Femur (tissue), 1 donor: Measurements from ENCODE around the gene C19orf73.
"Not testable (repeated sequence)": the region's sequence is repeated elsewhere in the genome, so short reads cannot be mapped to it uniquely, and the experiment has no call there.

Source experiments
- DNase-seq: peaks from one replicate; pipeline ENCODE4 v3.0.0-alpha.2; 2017

C19orf73 gene

DNA sequence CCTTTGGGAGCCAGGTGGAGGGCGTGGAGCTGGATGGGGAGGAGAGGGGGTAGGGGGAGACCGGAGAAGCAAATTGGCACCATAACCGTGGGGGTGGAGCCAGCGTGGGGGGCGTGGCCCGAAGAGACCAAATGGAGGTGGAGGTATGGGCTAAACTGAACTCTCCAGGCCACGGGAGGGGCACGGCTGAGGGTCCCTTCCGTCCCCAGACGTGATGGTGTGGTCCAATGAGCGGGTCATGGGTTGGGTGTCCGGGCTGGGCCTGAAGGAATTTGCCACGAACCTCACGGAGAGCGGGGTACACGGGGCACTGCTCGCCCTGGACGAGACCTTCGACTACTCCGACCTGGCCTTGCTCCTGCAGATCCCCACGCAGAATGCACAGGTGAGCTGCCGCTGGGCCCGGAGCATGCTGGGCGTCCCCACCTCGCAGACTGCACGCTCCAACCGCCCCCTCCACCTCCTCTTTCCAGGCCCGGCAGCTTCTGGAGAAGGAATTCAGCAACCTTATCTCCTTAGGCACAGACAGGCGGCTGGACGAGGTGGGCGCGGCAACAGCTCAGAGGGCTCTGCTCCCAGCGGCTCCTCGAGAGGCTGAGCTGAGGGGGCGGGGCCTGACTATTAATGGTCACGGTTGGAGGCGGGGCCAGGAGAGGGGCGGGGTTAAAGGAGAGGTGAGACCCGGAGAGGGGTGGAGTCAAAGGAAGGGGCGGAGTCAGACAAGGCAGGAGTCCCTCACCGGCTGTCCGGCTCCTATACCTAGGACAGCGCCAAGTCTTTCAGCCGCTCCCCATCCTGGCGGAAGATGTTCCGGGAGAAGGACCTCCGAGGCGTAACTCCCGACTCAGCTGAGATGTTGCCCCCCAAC is 30.1 kb upstream of the C19orf73 start:
- peak; percentile 98 for DNase-seq

DNA sequence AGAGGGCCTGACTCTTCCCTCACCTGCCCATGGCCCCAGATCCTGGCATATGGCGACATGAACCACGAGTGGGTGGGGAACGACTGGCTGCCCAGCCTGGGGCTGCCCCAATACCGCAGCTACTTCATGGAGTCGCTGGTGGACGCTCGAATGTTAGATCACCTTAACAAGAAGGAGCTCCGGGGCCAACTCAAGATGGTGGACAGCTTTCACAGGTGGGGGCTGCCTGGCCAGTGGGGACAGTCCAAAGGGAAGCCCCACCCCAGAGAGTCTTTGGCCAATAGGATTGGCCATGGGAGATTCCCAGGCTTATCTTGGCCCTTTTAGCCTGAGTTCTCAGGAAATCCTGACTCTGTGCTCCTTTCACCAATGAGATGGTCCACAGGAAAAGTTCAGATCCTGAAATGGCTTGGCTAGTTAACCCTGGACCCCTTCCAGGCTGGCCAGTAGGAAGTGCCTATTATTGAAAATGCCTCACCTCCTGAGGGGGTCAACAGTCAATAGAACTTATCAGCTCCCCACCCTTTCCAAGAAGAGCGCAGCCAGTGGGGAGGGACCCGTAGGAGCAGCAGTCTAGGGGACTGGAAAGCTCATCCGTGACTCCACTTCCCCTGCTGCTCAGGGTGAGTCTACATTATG is 29.2 kb upstream of the C19orf73 start:
- DNase-seq = no peak

DNA sequence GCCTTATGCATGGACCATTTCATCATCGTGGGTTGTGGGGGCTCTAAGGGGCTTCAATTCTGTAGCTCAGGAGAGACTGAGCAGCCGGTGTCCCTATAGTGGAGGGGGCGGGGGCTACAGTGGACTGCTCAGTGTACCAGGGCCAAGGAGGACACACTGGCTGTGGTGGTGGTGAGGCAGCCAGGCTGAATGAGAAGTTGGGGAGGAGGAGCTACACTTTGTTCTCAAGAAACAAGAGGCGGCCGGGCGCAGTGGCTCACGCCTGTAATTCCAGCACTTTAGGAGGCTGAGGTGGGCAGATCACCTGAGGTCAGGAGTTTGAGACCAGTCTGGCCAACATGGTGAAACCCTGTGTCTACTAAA is 27.4 kb upstream of the C19orf73 start:
- not testable (repeated sequence) for DNase-seq

DNA sequence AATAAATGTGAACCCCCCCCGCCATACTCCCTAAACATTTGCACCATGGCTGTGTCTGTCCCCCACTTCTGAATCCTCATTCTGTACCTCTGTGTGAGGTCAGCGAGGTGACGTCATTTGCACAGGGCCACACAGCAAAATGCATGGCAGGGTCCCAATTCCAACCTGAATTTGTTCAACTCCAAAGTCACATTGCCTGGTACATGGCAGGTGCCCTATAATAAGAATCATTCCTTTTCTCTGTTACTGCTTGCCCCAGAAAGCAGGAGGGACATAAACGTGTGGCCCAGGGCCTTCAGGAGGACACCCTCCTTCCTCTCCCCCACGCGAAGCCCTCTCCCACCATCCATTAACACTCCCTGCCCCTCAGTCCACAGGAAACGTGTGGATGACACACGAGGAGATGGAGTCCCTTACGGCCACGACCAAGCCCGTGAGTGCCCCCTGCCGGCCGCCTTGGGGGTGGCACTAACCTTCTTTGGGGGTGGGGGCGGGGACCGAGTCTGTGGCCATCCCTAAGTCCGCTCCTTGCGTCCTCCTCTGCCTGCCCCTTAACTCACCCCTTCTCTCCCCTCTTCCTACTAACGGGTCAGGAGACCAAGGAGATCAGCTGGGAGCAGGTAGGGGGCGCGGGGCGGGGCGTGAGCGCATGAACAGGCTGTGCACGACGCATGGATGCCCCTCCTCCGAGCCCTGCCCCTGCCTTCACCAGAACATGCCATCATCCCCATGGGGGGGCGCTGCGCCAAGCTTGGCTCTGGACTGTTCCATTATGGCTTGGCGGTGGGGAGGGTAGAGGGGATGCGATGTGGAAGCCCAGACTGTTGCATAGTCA is 26.8 kb upstream of the C19orf73 start:
- DNase-seq = peak; percentile 87

DNA sequence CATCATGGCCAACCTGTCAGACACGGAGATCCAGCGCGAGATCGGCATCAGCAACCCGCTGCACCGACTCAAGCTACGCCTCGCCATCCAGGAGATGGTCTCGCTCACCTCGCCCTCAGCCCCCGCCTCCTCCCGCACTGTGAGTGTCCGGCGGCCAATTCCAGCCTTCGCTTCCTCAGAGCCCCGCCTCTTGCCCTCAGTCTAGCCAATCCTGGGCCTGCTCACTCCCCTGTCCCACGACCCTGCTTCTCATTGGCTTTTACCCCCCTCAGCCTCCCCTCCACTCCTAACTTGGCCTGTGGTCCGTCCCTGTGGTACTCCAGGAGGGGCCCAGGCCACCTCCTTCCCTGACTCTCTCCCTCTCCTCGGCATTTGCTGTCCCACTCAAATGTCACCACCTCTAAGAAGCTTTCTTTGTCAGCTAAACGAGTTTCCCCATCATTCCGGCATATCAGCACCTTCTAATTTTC is 24.0 kb upstream of the C19orf73 start:
- peak; percentile 95 for DNase-seq

DNA sequence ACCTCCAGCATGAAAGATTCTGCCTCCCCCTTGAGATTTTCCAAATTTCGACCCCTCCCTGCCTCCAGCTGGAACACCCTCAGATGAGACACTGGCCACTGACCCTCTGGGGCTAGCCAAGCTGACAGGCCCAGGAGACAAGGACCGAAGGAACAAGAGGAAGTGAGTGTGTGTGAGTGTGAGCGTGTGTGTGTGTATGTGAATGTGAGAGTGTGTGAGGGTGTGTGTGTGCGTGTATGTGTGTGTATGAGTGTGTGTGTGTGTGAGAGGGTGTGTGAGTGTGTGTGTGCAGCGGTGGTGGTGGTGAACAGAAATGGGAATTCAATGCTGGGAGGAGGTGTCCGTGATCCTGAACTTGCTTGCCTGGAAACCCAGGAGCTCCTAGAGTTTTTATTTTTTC is 22.4 kb upstream of the C19orf73 start:
- no peak for DNase-seq

DNA sequence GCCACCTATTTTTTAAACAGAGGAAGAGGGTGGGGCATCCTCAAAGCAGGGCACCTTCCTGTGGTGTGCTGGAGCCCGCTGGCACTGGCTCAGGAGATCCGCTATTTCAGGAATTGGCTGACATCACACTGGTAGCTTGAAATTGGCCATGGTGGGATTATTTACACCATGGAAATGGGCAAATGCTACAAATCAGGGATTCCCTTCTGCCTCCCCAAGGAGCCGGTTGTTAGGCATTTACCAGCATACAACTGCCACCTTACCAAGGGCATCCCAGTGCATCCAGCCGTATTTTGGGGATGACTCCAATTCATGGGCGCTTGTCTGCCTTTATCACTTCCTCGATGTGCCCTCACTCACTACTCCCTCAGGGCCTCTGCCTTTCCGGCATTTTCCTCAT is 22.0 kb upstream of the C19orf73 start:
- DNase-seq = no peak

DNA sequence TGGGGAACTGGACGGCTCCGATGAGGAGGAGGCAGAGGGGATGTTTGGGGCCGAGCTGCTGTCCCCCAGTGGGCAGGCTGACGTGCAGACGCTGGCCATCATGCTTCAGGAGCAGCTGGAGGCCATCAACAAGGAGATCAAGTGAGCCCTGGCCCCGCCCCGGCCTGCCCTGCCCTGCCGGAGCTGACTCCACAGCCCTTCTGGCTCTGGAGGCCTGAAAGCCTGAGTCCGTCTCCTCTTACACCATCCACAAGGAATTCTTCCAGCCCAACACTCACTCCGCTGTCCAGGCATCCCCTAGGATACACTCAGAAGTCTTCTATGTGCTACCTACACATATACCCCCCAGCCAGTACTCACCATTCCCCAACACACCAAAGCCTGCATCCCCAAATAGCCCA is 17.8 kb upstream of the C19orf73 start:
- DNase-seq = no peak

DNA sequence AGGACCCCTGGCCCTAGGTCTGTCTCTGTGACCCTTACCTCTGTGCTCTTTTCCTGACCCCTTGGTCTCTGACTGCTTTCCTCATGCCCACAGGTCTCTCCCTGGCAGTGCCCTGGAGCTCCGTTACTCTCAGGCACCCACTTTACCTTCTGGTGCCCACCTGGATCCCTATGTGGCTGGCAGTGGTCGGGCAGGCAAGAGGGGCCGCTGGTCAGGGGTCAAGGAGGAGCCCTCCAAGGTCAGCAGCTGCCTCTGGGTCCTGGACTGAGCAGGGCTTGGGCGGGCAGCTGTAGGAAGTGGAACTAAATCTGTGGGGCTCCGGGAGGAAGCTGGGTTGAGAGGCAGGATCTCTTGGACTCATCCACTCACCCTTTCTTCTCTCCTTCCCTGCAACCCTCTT is 16.7 kb upstream of the C19orf73 start:
- no peak for DNase-seq

DNA sequence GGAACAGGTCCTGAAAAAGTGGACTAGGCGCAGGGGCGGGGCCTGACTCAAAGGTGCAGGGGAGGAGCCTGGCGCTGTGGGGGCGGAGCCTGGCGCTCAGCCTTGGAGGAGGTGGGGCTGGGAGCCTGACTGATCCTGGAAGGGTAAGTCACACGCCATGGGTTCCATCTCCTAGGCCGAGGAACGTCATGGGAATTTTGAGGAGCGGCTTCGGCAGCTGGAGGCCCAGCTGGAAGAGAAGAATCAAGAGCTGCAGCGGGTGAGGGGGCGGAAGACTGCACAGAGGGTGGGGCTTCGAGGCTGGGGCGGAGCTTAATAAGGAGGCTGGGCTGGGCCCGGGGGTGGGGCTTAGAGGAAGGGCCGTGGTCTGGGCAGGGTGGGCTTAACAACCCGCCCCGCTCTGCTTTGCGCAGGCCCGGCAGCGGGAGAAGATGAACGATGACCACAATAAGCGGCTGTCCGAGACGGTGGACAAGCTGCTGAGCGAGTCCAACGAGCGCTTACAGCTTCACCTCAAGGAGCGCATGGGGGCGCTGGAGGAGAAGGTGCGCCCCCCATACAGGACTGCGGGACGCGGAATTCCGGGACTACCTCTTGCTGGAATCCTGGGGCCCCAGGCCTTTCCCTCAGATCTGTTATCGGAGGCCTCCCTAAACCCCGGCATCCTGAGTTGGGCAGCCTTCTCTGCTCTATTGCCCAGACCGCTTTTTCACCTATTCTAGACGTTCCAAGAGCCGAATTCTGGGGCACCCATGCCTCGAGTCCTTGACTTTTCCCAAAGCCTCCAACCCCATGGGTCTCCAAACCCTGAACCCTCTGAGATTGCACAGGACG is 14.9 kb upstream of the C19orf73 start:
- DNase-seq = peak; percentile 84

DNA sequence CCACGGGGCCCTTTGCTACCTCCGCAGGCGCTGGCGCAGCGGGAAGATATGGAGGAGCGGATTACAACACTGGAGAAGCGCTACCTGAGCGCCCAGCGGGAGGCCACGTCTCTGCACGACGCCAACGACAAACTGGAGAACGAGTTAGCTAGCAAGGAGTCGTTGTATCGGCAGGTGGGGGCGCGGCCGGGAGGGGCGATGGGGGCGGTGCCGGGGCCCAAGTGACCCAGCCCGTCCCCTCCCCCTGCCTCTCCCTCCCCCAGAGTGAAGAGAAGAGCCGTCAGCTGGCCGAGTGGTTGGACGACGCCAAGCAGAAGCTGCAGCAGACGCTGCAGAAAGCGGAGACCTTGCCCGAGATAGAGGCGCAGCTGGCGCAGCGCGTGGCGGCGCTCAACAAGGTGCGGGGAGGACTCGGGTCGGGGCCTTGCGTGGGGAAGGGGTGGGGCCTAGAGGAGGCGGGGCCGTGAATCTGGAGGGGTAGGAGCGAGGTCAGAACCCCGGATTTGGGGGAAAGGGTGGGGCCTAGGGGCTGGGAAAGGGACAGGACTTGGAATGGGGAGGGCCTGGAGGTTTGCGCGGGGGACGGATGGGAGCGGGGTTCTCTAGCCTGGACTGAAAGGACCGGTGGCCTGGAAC is 14.1 kb upstream of the C19orf73 start:
- DNase-seq = peak; percentile 39

DNA sequence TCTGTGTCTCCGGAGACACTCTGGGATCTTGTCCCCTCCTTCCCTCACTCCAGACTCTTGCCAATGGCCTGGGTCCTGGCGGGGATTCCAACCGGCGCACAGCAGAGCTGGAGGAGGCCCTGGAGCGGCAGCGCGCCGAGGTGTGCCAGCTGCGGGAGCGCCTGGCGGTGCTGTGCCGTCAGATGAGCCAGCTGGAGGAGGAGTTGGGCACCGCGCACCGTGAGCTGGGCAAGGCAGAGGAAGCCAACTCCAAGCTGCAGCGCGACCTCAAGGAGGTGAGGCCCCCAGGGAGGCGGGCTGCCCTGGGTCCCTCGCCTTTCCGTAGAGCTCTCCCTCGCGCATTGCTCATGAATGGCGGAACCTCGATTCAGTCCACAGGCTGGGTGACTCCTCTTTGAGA is 11.4 kb upstream of the C19orf73 start:
- DNase-seq = peak; percentile 22

DNA sequence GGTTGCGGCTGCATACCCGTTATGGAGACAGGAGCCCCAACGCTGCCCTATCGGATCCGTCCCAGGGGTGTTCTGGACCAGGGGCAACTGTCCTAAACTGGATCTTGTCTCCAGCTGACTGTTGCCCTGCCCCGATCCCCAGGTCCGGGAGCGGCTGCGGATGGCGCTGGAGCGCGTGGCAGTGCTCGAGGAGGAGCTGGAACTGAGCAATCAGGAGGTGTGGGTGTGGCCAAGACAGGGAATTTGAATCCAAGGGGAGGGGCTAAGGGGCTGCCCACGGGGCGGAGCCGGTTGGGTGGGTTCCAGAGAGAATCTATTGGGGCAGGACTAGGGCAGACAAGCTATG is 10.3 kb upstream of the C19orf73 start:
- no peak for DNase-seq

DNA sequence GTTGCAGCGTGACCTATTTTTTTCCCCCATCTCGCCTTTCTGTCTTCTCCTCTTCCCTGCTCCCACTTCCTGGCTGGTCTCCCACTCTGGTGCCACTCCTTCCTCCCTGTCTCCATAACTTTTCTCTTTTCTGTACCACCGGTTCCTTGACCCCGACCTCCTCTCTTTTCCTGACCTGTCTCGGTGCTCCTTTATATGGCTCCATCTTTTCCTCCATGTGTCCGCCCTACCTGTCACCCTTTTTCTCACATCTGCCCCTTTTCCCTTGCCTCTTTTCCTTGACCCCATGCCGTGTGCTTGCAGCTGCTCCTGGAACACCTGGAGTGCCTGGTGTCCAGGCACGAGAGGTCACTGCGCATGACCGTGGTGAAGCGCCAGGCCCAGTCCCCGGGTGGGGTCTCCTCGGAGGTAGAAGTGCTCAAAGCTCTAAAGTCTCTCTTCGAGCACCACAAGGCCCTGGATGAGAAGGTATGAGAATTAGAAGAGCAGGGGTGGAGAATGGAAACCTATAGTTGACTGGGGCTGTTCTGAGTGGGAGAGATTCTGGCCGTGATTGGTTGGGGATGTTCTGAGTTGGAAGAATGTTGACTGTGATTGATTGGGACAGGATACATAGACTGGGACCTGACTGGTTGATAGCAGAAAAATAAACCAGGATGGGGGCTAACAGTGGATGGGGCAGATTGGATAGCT is 9.7 kb upstream of the C19orf73 start:
- no peak for DNase-seq

DNA sequence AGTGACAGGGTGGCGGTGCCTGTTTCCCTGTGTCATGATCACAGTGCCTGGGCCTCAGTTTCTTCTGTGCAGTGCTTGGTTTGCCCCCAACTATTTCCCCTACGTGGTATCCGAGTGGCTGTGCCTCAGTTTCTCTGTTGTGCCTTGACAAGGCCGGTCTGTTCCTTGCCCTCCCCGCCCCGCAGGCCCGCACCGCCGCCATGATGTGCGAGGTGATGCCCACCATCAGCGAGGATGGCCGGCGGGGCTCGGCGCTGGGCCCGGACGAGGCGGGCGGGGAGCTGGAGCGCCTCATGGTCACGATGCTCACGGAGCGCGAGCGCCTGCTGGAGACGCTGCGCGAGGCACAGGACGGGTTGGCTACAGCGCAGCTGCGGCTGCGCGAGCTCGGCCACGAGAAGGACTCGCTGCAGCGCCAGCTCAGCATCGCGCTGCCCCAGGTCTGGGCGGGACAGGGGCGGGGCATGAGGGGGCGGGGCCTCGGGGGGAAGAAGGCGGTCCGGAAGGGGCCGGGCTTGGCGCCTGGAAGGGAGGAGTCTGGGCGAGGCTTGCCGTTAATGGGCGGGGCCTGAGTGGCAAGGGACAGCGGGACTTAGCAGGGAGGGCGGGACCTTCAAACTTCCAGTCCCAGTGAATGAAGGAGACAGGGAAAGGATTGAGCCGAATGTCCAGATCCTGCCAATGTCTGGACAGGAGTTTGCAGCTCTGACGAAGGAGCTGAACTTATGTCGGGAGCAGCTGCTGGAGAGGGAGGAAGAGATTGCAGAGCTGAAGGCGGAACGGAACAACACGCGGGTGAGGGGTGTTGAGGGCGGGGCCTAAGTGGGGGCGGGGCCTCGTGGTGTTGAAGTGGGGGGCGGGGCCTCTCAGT is 9.0 kb upstream of the C19orf73 start:
- DNase-seq = peak; percentile 99

DNA sequence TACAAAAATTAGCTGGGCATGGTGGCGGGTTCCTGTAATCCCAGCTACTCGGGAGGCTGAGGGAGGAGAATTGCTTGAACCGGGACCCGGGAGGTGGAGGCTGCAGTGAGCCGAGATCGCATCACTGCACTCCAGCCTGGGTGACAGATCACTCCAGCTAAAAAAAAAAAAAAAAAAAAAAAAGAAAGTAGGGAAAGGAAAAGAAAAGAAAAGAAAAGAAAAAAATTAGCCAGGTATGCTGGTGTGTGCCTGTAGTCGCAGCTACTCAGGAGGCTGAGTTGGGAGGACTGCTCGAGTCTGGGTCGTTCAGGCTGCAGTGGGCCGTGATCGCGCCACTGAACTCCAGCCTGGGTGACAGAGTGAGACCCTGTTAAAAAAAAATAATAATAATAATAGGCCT is 8.3 kb upstream of the C19orf73 start:
- not testable (repeated sequence) for DNase-seq

DNA sequence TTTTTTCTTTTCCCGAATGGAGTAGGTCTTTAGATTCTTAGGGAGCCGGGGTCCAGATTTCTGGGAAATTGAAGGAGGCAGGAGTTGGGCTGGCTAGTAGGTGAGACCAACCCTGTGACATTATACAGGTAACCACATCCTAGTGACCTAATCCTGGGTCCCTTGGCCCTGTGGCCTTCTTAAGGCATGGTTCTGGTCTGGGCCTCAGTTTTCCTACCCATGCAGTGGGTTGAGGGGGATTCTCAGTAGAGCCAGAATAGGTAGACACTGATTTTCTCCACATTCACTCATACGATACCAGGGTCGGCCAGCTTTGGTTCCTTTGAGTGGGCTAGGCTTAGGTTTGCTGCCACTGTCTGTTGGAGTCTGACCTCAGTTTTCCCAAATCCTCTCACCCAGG is 7.6 kb upstream of the C19orf73 start:
- DNase-seq = peak; percentile 14

DNA sequence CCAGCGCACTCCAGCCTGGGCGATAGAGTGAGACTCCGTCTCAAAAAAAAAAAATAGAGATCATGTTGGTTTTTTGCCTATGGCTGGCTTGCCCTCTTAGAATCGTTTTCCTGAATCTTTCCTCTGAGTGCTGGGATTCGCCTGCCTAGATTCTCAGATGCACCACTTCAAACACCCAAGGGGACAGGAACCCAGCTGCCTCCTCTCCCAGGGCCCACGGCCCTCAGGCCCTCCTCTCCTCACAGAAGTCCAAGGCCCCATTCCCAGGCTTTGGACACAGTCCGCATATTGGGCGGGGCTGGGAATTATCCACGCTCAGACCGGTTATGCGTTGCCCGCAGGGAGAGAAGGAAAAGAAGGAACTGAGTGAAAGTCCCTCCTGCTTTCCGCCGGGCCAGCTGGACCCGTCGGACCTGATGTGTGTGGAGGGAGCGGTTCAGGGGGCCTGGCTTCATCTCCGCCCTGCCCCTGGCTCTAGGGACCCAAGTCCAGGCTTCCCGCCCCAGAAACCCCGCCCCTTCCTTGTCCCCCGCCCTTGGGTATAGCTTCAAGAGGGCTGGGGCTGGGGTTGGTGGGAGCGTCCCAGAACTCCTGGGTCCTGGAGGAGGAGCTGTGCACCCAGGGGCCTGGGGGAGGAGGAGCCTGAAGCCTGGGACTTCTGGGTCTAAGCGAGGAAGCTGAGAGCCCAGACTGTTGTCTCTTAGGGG is 6.2 kb upstream of the C19orf73 start:
- DNase-seq = peak; percentile 37

DNA sequence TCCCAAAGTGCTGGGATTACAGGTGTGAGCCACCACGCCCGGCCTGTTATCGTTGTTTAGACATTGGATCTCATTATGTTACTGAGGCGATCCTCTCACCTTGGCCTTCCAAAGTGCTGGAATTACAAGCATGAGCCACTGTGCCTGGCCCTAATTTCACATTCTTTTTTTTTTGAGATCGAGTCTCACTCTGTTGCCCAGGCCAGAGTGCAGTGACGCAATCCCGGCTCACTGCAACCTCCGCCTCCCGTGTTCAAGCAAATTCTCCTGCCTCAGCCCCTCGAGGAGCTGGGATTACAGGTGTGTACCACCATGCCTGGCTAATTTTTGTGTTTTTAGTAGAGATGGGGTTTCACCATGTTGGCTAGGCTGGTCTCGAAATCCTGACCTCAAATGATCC is 4.3 kb upstream of the C19orf73 start:
- DNase-seq = not testable (repeated sequence)

DNA sequence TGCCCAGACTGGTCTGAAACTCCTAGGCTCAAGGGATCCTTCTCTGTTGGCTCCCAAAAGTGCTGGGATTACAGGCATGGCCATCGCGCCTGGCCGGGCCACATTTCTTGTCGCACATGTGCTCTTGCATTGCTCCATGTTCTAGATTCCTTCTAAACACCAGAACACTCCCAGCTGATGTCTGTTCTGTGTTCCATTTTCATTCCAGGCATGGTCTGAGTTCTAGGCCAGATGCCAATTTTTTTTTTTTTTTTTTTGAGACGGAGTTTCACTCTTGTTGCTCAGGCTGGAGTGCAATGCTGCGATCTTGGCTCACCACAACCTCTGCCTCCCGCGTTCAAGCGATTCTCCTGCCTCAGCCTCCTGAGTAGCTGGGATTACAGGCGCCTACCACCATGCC is 2.9 kb upstream of the C19orf73 start:
- DNase-seq = not testable (repeated sequence)
